ENCODE results near the gene PPIA. TPM values are rescaled to one million over a fixed set of nuclear protein-coding genes. Genes with fewer than 3 reads are reported as not detected.

PPIA gene
- total RNA-seq, 2 experiments from 2014 or later, result 2,573 to 2,935 TPM

DNA sequence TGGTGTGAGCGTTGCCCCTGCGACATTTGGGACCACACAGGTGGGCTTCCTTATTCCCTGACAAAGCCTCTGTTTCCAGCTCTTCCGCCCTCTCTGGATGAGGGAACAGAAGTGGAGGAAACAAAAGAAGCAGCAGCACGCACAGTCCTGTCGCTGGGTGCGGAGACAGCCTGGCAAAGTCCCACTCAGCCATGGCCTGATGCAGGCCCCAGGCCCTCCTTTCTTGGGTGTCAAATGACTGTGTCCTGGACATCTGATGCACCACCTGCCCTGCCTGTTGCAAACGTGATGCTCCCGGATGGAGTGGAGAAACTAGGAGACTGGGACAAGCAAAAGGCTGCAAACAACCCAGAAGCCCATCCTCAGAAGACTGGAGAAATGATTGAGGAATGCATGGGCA is 27.1 kb upstream of the PPIA start:
- H3K27ac ChIP-seq (ENCODE audit: low read depth, low read length, poor library complexity, severe bottlenecking), result no peak overlapping the region

GRCh38 chr7:44769776-44770294 is 26.6 kb upstream of the PPIA start:
- H3K9me3 ChIP-seq (ENCODE audit: low read length), result no peaks in the 10 kb centered on the region
- no peak overlapping the region for H2AFZ ChIP-seq (ENCODE audit: low read length)
- no TSS peak for BruUV-seq (replicated peaks)
- H3K4me3 ChIP-seq (ENCODE audit: low read depth, low read length, poor library complexity, severe bottlenecking), result no peak overlapping the region
- H3K79me2 ChIP-seq (ENCODE audit: insufficient read depth, low read depth, low read length), result no peaks in the 10 kb centered on the region
- no peak overlapping the region for H3K27ac ChIP-seq (ENCODE audit: low read depth, low read length, poor library complexity, severe bottlenecking)
- peaks cover 31% of the 10 kb centered on the region for H3K36me3 ChIP-seq (ENCODE audit: insufficient read depth, low read length)
- TF ChIP-seq, protein P1, sequence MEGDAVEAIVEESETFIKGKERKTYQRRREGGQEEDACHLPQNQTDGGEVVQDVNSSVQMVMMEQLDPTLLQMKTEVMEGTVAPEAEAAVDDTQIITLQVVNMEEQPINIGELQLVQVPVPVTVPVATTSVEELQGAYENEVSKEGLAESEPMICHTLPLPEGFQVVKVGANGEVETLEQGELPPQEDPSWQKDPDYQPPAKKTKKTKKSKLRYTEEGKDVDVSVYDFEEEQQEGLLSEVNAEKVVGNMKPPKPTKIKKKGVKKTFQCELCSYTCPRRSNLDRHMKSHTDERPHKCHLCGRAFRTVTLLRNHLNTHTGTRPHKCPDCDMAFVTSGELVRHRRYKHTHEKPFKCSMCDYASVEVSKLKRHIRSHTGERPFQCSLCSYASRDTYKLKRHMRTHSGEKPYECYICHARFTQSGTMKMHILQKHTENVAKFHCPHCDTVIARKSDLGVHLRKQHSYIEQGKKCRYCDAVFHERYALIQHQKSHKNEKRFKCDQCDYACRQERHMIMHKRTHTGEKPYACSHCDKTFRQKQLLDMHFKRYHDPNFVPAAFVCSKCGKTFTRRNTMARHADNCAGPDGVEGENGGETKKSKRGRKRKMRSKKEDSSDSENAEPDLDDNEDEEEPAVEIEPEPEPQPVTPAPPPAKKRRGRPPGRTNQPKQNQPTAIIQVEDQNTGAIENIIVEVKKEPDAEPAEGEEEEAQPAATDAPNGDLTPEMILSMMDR (conservative IDR thresholded peaks at IDR 0.05; ENCODE audit: low read length), result no peak
- TF ChIP-seq EZH2phosphoT487 (IDR thresholded peaks at IDR 0.05; ENCODE audit: borderline replicate concordance, low read depth, low read length), result no peak
- no peaks in the 10 kb centered on the region for H3K4me1 ChIP-seq (ENCODE audit: insufficient read depth, low read length, poor library complexity, severe bottlenecking)
- ChIA-PET POLR2A (interaction anchor here (1.7 kb wide), 1 partner anchor 163 kb away, joined by 4 read pairs; the partner anchor contains the start of gene OGDH), CTCF (ENCODE audit: unreplicated experiment) (no interaction called here)
- no peak for DNase-seq (ENCODE audit: low spot score)
- H4K20me1 ChIP-seq (ENCODE audit: insufficient read depth, low read length), result no peaks in the 10 kb centered on the region
- intact Hi-C loops (cut with micrococcal nuclease; ENCODE audit: unreplicated experiment), result no loop called here
- H3K9me2 ChIP-seq (ENCODE audit: insufficient read depth, low read length), result no peaks in the 10 kb centered on the region
- no peak overlapping the region for H3K4me2 ChIP-seq (ENCODE audit: low read length)

More for the DNA sequence above, 27.1 kb upstream of the PPIA start:
- Histone ChIP-seq H3K4me2 (ENCODE audit: low read length) (no peak overlapping the region), H3K9me2 (ENCODE audit: insufficient read depth, low read length) (no peaks in the 10 kb centered on the region), H3K9me3 (ENCODE audit: low read length) (no peaks in the 10 kb centered on the region), H3K36me3 (ENCODE audit: insufficient read depth, low read length) (peaks cover 35% of the 10 kb centered on the region), H3K4me1 (ENCODE audit: insufficient read depth, low read length, poor library complexity, severe bottlenecking) (no peaks in the 10 kb centered on the region), H2AFZ (ENCODE audit: low read length) (no peak overlapping the region), H3K79me2 (ENCODE audit: insufficient read depth, low read depth, low read length) (no peaks in the 10 kb centered on the region), H4K20me1 (ENCODE audit: insufficient read depth, low read length) (no peaks in the 10 kb centered on the region), H3K4me3 (ENCODE audit: low read depth, low read length, poor library complexity, severe bottlenecking) (no peak overlapping the region)
- CTCF ChIA-PET (ENCODE audit: unreplicated experiment), result no interaction called here
- no peak for DNase-seq (ENCODE audit: low spot score)
- intact Hi-C loops (cut with micrococcal nuclease; ENCODE audit: unreplicated experiment), result no loop called here
- no peak for TF ChIP-seq EZH2phosphoT487 (IDR thresholded peaks at IDR 0.05; ENCODE audit: borderline replicate concordance, low read depth, low read length)
- TF ChIP-seq, protein P1 (conservative IDR thresholded peaks at IDR 0.05; ENCODE audit: low read length), result no peak
- POLR2A ChIA-PET, result interaction anchor here (1.7 kb wide), 1 partner anchor 163 kb away, joined by 4 read pairs; the partner anchor contains the start of gene OGDH
- BruUV-seq (replicated peaks), result no TSS peak

GRCh38 chr7:44771358-44771757 is 25.1 kb upstream of the PPIA start:
- Histone ChIP-seq H3K27ac (ENCODE audit: low read depth, low read length, poor library complexity, severe bottlenecking) (no peak overlapping the region), H3K79me2 (ENCODE audit: insufficient read depth, low read depth, low read length) (no peaks in the 10 kb centered on the region), H3K36me3 (ENCODE audit: insufficient read depth, low read length) (peaks cover 16% of the 10 kb centered on the region; the same call in 1 of the 2 replicates), H3K4me1 (ENCODE audit: insufficient read depth, low read length, poor library complexity, severe bottlenecking) (no peaks in the 10 kb centered on the region), H3K4me3 (ENCODE audit: low read depth, low read length, poor library complexity, severe bottlenecking) (no peak overlapping the region), H4K20me1 (ENCODE audit: insufficient read depth, low read length) (no peaks in the 10 kb centered on the region), H3K4me2 (ENCODE audit: low read length) (no peak overlapping the region), H3K9me2 (ENCODE audit: insufficient read depth, low read length) (no peaks in the 10 kb centered on the region), H3K9me3 (ENCODE audit: low read length) (no peaks in the 10 kb centered on the region), H2AFZ (ENCODE audit: low read length) (no peak overlapping the region)
- BruUV-seq (replicated peaks), result no TSS peak
- no peak for DNase-seq (ENCODE audit: low spot score)
- TF ChIP-seq, protein P1 (conservative IDR thresholded peaks at IDR 0.05; ENCODE audit: low read length), result no peak
- no peak for TF ChIP-seq EZH2phosphoT487 (IDR thresholded peaks at IDR 0.05; ENCODE audit: borderline replicate concordance, low read depth, low read length)
- intact Hi-C loops (cut with micrococcal nuclease; ENCODE audit: unreplicated experiment), result no loop called here
- CTCF ChIA-PET (ENCODE audit: unreplicated experiment), result no interaction called here
- POLR2A ChIA-PET, result interaction anchor here (0.9 kb wide), 1 partner anchor 9 kb away, joined by 3 read pairs; no protein-coding TSS in a partner anchor
